GM19023 (cell line): Measurements from ENCODE around the gene PLB1.

Experiments
- ATAC-seq: cut with Tn5 transposase; IDR thresholded peaks from one replicate; pipeline ENCODE4 v1.9.1; 2021; ENCODE audit warnings: mild to moderate bottlenecking, moderate library complexity; ENCODE audit not compliant: unreplicated experiment

PLB1 gene

DNA sequence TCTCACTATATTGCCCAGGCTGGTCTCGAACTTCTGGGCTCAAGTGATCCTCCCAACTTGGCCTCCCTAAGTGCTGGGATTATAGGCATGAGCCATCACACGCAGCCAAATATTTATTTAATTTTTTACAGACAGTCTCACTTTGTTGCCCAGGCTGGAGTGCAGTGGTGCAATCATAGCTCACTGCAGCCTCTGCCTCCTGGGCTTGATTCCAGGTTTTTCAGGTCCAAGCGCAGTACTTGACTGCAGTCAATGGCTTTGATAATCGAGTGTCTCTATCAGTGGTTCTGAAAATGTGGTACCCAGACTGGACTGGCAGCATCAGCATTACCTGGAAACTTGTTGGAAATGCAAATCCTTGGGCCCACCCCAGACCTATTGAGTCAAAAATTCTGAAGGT is 63.1 kb downstream of the PLB1 start:
- no peak for ATAC-seq

DNA sequence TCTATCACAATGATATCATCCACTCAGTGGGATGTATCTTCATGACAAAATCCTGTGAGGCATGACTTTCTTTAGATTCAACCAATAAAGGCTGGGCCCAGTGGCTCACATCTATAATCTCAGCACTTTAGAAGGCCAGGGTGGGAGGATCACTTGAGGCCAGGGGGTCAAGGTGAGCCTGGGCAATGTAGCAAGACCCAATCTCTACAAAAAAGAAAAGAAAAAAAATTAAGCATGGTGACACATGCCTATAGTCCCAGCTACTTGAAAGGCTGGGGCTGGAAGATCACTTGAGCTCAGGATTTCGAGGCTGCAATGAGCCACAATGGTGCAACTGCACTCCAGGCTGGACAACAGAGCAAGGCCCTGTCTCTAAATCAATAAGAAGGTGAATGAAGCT is 68.0 kb downstream of the PLB1 start:
- ATAC-seq, result no peak

- no peak for ATAC-seq
These were observed 68.5 kb downstream of the PLB1 start for GRCh38 chr2:28564346-28564745.

DNA sequence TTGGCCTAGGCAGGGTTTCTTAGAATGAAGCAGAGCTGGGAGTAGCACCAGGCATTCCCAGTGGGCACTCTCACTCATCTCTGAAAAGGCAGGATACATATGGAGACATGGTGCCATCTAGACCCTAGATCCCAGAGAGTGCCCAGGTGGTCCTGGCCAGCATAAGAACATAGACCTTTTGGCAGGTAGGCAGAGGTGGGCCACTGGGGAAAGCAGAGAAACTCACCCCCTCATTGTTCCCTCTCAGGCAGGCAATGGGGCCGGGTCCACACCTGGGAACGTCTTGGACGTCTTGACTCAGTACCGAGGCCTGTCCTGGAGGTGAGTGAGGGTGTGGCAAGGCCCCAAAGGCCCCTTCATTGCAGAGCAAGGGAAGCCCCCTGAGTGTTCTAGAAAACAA is 69.2 kb downstream of the PLB1 start:
- ATAC-seq, result no peak

GRCh38 chr2:28565720-28566295 is 69.9 kb downstream of the PLB1 start:
- ATAC-seq, result no peak

- ATAC-seq, result peak; percentile 95
These were observed 70.7 kb downstream of the PLB1 start for GRCh38 chr2:28566521-28567041.

GRCh38 chr2:28567061-28567471 is 71.2 kb downstream of the PLB1 start:
- ATAC-seq, result peak; percentile 16

GRCh38 chr2:28568036-28568435 is 72.2 kb downstream of the PLB1 start:
- ATAC-seq, result no peak

DNA sequence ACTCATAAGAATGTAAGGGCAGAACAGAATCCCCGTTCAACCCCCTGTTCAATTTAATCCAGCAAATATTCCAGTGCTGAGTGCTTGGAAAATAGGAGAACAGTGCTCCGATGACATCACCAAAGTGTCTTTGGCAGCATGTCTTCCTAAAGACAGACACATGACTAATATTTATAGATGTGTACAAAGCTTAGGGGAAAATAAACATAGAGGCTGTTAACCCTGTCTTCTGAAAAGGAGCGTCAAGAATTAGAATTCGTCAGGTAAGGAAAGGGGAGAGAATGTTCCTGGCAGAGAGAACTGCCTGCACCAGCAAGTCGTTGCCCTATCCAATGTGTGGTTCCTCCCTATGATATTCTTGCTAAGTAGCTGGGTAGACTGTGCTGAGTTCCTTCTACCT is 72.7 kb downstream of the PLB1 start:
- no peak for ATAC-seq

GRCh38 chr2:28570431-28570830 is 74.6 kb downstream of the PLB1 start:
- ATAC-seq, result no peak

GRCh38 chr2:28576714-28577113 is 80.9 kb downstream of the PLB1 start:
- no peak for ATAC-seq

- ATAC-seq, result no peak
These were observed 82.2 kb downstream of the PLB1 start for GRCh38 chr2:28577791-28578680.

DNA sequence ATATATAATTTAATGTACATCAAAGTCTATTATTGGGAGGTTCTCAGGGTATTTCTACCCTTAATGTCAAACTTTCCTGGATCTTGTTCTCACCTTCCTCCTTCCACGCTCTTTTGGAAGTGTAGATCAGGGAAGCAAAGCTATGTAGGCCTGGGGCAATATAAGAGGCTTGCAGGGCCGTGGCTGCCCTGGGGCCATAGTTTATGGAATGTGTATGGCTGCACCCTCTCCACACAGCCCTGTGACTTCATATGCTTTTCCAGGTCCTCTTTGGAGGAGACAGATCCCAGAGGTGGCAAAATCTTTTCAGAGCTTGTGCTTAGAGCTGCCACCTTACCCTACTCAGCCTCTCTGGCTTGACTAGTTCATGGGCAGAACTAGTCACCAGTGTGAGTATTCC is 82.9 kb downstream of the PLB1 start:
- ATAC-seq, result no peak

DNA sequence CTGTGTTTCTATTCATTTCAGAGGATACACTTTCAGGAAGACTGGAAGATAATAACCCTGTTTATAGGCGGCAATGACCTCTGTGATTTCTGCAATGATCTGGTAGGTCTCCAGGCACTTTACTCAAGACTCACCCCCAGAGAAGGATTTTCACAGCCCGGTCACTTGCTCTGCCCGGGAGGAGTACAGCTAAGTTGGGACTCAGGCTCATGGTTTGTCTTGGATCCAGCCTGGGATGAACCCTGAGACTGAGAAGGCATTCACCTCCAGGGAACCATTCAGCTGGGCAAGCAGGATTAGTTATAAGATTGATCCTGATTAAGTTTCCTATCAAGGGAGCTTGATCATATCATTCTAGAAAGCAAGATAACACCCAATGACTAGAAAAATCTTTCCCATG is 83.7 kb downstream of the PLB1 start:
- no peak for ATAC-seq

DNA sequence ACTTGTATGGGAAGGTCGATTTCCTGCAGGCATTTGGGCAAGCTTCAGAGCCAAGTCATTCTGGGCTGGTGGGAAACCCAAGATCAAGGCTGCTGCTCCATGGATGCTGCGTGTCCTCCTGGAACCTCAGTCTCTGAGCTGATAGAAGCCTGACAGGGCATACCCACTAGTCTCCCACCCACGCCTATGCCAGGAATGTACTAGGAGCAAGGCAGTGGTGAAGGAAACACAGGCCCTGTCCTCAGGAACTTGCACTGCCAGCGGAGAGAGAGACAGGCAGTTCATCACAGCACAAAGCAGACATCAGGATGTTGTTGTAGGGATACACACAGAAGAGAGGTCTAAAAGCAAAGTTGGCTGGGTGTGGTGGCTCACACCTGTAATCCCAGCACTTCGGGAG is 84.2 kb downstream of the PLB1 start:
- ATAC-seq, result no peak

- ATAC-seq, result no peak
These were observed 85.5 kb downstream of the PLB1 start for GRCh38 chr2:28581312-28581711.

- no peak for ATAC-seq
These were observed 86.3 kb downstream of the PLB1 start for GRCh38 chr2:28582152-28582551.

- ATAC-seq, result no peak
These were observed 86.7 kb downstream of the PLB1 start for GRCh38 chr2:28582595-28582994.

DNA sequence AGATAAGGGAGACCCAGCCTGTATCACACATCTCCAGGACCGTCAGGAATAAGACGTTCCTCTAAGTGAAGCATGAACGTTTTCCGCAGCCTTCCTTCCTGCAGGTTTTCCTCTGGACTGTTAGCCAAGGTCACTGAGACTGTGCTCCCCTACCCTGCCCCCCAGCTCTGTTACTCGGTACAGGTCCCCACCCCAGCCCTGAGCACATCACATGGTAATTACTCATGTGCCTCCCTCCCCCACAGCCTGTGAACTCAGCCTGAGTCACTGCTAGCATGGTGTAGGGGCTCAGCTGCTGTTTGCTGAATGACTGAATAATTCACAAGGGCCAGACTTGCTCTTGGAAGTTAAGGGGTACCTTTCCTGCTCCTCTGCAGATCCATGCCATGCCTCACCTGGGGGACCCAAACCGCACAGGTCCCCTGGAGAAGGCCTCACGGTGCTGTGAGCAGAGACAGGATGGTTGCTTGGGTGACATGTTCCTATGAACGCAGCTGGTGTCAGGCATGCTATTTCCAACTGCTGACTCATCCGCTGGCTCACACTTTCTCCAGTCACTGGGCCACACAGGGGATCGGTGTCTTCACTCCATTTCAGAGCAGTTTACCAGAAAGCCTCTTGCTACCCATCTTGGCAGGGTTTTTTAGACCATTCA is 88.2 kb downstream of the PLB1 start:
- ATAC-seq, result no peak

DNA sequence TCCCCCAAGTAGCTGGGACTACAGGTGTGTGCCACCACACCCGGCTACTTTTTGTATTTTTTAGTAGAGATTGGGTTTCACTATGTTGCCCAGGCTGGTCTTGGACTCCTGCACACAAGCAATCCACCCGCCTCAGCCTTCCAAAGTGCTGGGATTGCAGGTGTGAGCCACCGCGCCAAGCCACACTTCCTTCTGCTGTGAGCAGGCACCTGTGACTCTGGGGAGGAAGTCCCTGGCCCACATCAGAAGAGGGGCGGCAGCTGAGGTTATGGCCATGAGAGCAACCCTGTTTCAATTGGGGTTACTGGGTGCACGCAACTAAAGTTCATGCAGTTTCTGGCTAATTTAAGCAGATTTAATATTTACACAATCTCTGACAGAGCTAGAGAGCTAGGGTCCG is 91.0 kb downstream of the PLB1 start:
- no peak for ATAC-seq

DNA sequence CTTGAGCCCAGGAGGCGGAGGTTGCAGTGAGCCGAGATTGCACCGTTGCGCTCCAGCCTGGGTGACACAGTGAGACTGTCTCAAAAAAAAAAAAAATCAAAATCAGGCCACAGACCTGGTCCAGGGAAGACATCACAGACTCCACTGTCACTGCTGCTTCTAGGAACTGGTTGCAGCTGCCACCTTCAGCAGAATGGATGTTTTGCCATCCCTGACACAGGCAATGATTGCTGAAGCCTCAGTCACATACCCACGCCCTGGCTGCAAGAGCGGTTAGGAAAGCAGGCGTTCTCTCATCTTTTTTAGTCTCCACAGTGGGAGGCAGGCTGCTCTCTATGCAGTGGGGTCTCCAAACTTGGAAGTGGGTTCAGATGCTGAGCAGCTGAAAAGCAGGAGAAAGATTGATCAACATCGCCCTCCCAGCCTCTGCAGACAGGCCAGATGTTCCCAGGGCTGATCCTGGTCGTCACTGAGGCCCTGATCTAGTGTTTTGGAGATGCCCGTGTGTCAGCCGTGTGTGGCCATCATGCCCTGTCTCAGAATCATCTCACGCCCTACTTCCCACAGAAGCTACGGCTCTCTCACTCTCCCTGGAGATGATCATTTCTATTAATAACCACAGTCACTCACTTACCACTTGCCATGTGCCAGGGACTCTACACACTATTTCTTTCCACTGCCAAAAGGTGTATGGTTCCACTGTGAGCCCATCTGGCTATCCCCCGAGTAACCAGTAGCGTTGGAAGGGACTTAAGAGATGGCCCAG is 91.8 kb downstream of the PLB1 start:
- no peak for ATAC-seq
